Suprapubic skin (tissue), 4 donors: ENCODE data around the gene GABRA1. TPM values are rescaled to one million over a fixed set of nuclear protein-coding genes. Genes with fewer than 3 reads are reported as not detected.

ENCODE experiments used
- DNase-seq, 2 donors: peaks; one replicate each; pipeline ENCODE4 v3.0.0-alpha.2; 2019; ENCODE audit warnings: low spot score in 2 of 2
- H3K27ac ChIP-seq: fragments of 200-600 bp; sonication (generic); one replicate; pipeline ENCODE4 v1.5.1; 2019
- H3K27me3 ChIP-seq: fragments of 200-600 bp; sonication (generic); one replicate; pipeline ENCODE4 v1.5.1; 2019
- H3K36me3 ChIP-seq: fragments of 200-600 bp; sonication (generic); one replicate; pipeline ENCODE4 v1.5.1; 2019
- H3K4me1 ChIP-seq: fragments of 200-600 bp; sonication (generic); one replicate; pipeline ENCODE4 v1.5.1; 2019
- H3K4me3 ChIP-seq: fragments of 200-600 bp; sonication (generic); one replicate; pipeline ENCODE4 v1.5.1; 2019; ENCODE audit warnings: mild to moderate bottlenecking
- H3K9me3 ChIP-seq: fragments of 200-600 bp; sonication (generic); one replicate; pipeline ENCODE4 v1.5.1; 2019
- EP300 ChIP-seq: sonication (generic); formaldehyde crosslinking; IDR thresholded peaks from one replicate; pipeline ENCODE4 v1.6.1; 2017; ENCODE audit warnings: antibody characterized with exemption
- POLR2A ChIP-seq, 2 donors: fragments of 450-650 bp; IDR thresholded peaks; one replicate each; pipeline ENCODE4 v1.6.1; 2017; ENCODE audit warnings: antibody characterized with exemption in 2 of 2, mild to moderate bottlenecking in 2 of 2, moderate library complexity in 2 of 2
- POLR2AphosphoS5 ChIP-seq, 3 donors: sonication (generic); formaldehyde crosslinking; IDR thresholded peaks; one replicate each; pipeline ENCODE4 v1.6.1; 2017; ENCODE audit warnings: antibody characterized with exemption in 3 of 3
- WGBS: methylation state at CpG from one replicate; pipeline ENCODE4 v1.1.5; 2018; 5-methylcytosine and 5-hydroxymethylcytosine counted together
- total RNA-seq, 4 donors: library from RNA; depleted of rRNA; stranded (reverse); fragments of >200 nt; gene quantifications; one replicate each; pipeline ENCODE4 v1.1.0, GENCODE V29; 2016
- TF ChIP-seq, protein P1 (sequence below), 2 donors: fragments of 200-600 bp in 1 of 2; fragments of 450-650 bp in 1 of 2; sonication (generic) in 1 of 2; IDR thresholded peaks; one replicate each; pipeline ENCODE4 v1.5.1; 2016 to 2019; ENCODE audit warnings: antibody characterized with exemption in 2 of 2, mild to moderate bottlenecking in 1 of 2, moderate library complexity in 1 of 2

GABRA1 gene
- total RNA-seq, result not detected

DNA sequence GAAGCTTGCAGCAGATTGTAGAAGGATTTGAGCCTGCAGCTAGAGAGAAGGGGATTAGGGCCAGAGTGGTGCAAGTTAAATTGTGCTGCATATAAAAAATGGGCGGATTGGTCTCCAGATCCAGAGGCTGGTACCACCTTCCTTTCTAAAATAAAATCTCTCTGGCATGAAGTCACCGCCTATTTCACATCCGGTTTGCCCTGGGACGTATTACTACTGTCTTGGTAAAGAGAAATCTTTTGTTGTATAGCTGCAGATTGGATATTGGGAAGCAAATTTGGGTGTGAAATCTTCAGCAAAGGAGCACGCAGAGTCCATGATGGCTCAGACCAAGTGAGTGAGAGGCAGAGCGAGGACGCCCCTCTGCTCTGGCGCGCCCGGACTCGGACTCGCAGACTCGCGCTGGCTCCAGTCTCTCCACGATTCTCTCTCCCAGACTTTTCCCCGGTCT lies at the start of gene GABRA1:
Gene GABRA1 (plus strand): TSS at position 180 of the 451 bp plus-strand sequence. CDS start 2,691 bp downstream, outside the sequence.
- no peaks in the 10 kb centered on the region for H3K9me3 ChIP-seq
- no peaks in the 10 kb centered on the region for H3K36me3 ChIP-seq
- peak within 1 kb of the TSS; percentile 18 for H3K4me3 ChIP-seq
- TF ChIP-seq, protein P1, sequence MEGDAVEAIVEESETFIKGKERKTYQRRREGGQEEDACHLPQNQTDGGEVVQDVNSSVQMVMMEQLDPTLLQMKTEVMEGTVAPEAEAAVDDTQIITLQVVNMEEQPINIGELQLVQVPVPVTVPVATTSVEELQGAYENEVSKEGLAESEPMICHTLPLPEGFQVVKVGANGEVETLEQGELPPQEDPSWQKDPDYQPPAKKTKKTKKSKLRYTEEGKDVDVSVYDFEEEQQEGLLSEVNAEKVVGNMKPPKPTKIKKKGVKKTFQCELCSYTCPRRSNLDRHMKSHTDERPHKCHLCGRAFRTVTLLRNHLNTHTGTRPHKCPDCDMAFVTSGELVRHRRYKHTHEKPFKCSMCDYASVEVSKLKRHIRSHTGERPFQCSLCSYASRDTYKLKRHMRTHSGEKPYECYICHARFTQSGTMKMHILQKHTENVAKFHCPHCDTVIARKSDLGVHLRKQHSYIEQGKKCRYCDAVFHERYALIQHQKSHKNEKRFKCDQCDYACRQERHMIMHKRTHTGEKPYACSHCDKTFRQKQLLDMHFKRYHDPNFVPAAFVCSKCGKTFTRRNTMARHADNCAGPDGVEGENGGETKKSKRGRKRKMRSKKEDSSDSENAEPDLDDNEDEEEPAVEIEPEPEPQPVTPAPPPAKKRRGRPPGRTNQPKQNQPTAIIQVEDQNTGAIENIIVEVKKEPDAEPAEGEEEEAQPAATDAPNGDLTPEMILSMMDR (IDR thresholded peaks at IDR 0.05), result no peak
- TF ChIP-seq POLR2A (IDR thresholded peaks at IDR 0.05), result no peak
- no peak for TF ChIP-seq POLR2AphosphoS5 (IDR thresholded peaks at IDR 0.05)
- TF ChIP-seq EP300, result no peak
- H3K27ac ChIP-seq, result no peak within 1 kb of the TSS
- no peak for DNase-seq
- peaks cover 5% of the 10 kb centered on the region for H3K4me1 ChIP-seq
- WGBS, result 0% methylated on average over 7 of the region's 16 CpGs
- peaks cover 31% of the 10 kb centered on the region for H3K27me3 ChIP-seq

DNA sequence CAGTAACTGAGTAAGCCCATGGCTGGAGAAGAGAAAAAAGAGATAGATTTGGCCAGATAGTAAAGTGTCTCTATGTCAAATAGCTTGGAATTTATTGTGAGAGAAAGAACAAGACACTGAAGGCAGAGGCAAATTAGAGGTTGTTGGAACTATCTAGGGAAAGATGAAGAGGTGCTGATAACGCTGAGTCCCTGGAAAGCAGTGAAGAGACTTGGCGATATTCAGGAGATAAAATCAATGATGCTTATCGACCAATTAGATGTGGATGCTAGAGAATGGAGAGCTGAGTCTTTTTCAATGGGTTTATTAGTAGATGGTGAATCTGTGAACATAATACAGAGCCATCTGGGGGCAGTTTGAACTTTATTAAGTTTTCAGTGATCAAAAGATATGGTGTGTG lies 48.6 kb upstream of the GABRA1 start:
- no peaks in the 10 kb centered on the region for H3K36me3 ChIP-seq
- H3K9me3 ChIP-seq, result no peaks in the 10 kb centered on the region
- 58% methylated on average over 3 of the region's 3 CpGs for WGBS
- H3K4me3 ChIP-seq, result no peak overlapping the region
- TF ChIP-seq, protein P1 (IDR thresholded peaks at IDR 0.05), result no peak
- TF ChIP-seq POLR2A (IDR thresholded peaks at IDR 0.05) (no peak), POLR2AphosphoS5 (IDR thresholded peaks at IDR 0.05) (no peak), EP300 (no peak)
- DNase-seq, result no peak
- no peaks in the 10 kb centered on the region for H3K27me3 ChIP-seq
- no peaks in the 10 kb centered on the region for H3K4me1 ChIP-seq
- H3K27ac ChIP-seq, result no peak overlapping the region

DNA sequence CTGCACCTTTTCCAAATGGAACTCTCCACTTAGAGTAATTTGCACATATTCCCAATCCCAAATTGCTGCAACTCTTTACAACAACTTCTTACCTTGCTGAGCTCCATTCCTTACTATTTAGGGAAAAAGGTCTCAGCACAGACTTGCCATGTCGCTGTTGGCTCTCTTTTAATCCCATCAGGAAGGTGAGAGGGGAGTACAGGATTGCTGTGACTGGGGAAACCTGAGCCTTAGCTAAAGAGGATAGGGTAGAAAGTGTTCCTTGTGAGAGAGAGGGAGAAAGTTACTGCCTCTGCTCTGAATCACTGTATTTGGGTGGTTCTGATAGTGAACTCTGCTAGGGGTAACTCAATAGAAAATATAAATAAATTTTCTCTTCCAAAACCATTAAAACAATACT lies 43.7 kb upstream of the GABRA1 start:
- Histone ChIP-seq H3K27me3 (no peaks in the 10 kb centered on the region), H3K4me1 (no peaks in the 10 kb centered on the region), H3K9me3 (no peaks in the 10 kb centered on the region), H3K36me3 (no peaks in the 10 kb centered on the region), H3K4me3 (no peak overlapping the region), H3K27ac (no peak overlapping the region)
- TF ChIP-seq EP300, result no peak
- TF ChIP-seq, protein P1 (IDR thresholded peaks at IDR 0.05), result no peak
- no peak for TF ChIP-seq POLR2A (IDR thresholded peaks at IDR 0.05)
- no peak for TF ChIP-seq POLR2AphosphoS5 (IDR thresholded peaks at IDR 0.05)
- no peak for DNase-seq
- 8% methylated on average over 1 of the region's 1 CpG for WGBS

DNA sequence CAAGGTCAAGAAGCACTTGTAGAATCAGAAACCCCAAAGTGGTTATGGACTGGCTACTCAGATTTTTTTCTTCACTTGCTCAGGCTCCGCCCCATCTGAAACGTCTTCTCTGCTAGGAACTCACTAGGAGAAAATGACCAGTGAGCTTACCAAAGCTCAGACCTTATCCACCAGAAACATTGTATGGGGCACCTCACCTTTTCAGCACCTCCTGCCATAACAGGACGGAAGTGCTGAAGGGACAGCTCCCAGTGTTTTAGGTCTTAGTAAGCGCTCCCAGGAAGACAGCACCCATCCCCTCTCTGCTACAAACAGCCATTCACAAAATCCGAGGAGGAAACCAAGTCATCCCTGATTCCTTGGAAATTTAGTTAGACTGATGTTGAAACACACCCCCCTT lies 1.2 kb upstream of the GABRA1 start:
- no peak for DNase-seq
- Histone ChIP-seq H3K4me3 (no peak overlapping the region), H3K27me3 (peaks cover 31% of the 10 kb centered on the region), H3K36me3 (no peaks in the 10 kb centered on the region), H3K4me1 (peaks cover 5% of the 10 kb centered on the region), H3K27ac (no peak overlapping the region), H3K9me3 (no peaks in the 10 kb centered on the region)
- TF ChIP-seq POLR2A (IDR thresholded peaks at IDR 0.05) (no peak), EP300 (no peak), POLR2AphosphoS5 (IDR thresholded peaks at IDR 0.05) (no peak)
- TF ChIP-seq, protein P1 (IDR thresholded peaks at IDR 0.05), result no peak
- WGBS, result 6% methylated on average over 5 of the region's 5 CpGs

DNA sequence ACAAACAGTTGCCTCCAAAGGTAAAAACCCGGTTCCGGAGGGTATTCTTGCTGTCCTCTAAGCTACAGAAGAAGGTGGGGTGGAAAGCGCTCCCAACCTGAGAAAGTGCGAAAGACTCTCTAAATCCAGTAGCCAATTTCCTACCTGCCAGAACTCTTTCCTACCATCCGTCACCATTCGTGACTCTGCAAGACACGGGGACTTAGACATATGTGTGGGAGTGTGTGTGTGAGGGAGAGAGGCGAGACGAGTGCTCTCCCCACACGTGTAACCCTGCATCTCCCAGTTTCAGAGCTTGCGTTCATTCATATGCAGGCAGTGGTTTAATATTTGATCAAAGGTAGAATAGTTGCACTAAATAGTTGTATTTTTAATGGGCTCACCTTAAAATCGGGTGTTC lies 473 bp upstream of the GABRA1 start:
- Histone ChIP-seq H3K4me3 (no peak overlapping the region), H3K27ac (no peak overlapping the region), H3K4me1 (peaks cover 5% of the 10 kb centered on the region), H3K27me3 (peaks cover 31% of the 10 kb centered on the region), H3K9me3 (no peaks in the 10 kb centered on the region), H3K36me3 (no peaks in the 10 kb centered on the region)
- WGBS, result 3% methylated on average over 12 of the region's 12 CpGs
- TF ChIP-seq, protein P1 (IDR thresholded peaks at IDR 0.05), result no peak
- TF ChIP-seq EP300 (no peak), POLR2A (IDR thresholded peaks at IDR 0.05) (no peak), POLR2AphosphoS5 (IDR thresholded peaks at IDR 0.05) (no peak)
- DNase-seq, result no peak
